Astrocyte of the cerebellum (primary cell): ENCODE data around the gene CLIP1.
A peak's percentile ranks its signal among the peaks of the same experiment; 100 is the strongest.

Experiments
- DNase-seq: peaks from one replicate; pipeline ENCODE4 v3.0.0-alpha.2; 2011; ENCODE audit warnings: low read depth
- H3K4me3 ChIP-seq: 2 replicates; pipeline ENCODE4 v1.5.1; 2011; ENCODE audit warnings: mild to moderate bottlenecking, low read depth, low read length, moderate library complexity
- CTCF ChIP-seq: IDR thresholded peaks from 2 replicates; pipeline ENCODE4 v1.5.1; 2012; ENCODE audit warnings: low read length, low read depth, moderate library complexity, mild to moderate bottlenecking; ENCODE audit errors: missing control alignments
- in situ Hi-C: cut with HindIII; loops from 2 replicates; pipeline ENCODE4 v1.10.0; 2017; ENCODE audit warnings: low sequenced_read_pairs

The CLIP1 gene

GRCh38 chr12:122323311-122324019 lies 99.0 kb downstream of the CLIP1 start:
- DNase-seq: no peak
- in situ Hi-C loops: loop anchor here (5.0 kb wide), 1 partner anchor 41 kb away; no protein-coding TSS in a partner anchor
- no peak overlapping the region for H3K4me3 ChIP-seq
- no peak for TF ChIP-seq CTCF

DNA sequence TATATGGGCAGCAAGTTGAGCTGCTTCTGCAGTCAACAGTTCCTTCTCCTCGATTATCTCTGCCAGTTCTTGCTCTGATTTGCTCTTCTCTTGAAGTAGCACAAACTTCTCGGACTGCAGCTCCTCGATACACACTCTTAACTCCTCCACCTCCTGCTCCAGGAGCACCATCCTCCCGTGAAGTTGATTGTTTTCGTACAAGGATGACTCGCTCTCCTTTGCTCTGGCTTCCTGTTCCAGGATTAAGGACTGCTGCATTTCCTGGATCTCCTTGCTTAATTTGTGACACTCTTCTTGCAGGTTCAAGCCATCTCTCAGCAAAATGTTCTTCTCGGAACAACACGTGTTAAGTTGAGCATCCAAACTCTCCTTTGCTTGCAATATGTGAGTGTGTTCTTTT lies 100.0 kb downstream of the CLIP1 start:
- no peak for TF ChIP-seq CTCF
- H3K4me3 ChIP-seq: no peak overlapping the region
- in situ Hi-C loops: loop anchor here (5.0 kb wide), 1 partner anchor 40 kb away; no protein-coding TSS in a partner anchor
- no peak for DNase-seq

- H3K4me3 ChIP-seq: no peak overlapping the region
- peak; percentile 81 for DNase-seq
- in situ Hi-C loops: no loop called here
- no peak for TF ChIP-seq CTCF
Observed at GRCh38 chr12:122318607-122319605, 103.6 kb downstream of the CLIP1 start.

GRCh38 chr12:122312926-122313325 lies 109.5 kb downstream of the CLIP1 start:
- no peak for DNase-seq
- in situ Hi-C loops: no loop called here
- H3K4me3 ChIP-seq: no peak overlapping the region
- TF ChIP-seq CTCF: no peak

- H3K4me3 ChIP-seq: no peak overlapping the region
- no peak for DNase-seq
- no peak for TF ChIP-seq CTCF
- in situ Hi-C loops: no loop called here
Observed at GRCh38 chr12:122311696-122312095, 110.8 kb downstream of the CLIP1 start.

- no peak for TF ChIP-seq CTCF
- in situ Hi-C loops: no loop called here
- no peak overlapping the region for H3K4me3 ChIP-seq
- DNase-seq: no peak
Observed at GRCh38 chr12:122310626-122311333, 111.7 kb downstream of the CLIP1 start.
